K562 (cell line): ENCODE measurements around the gene CMIP. TPM values are rescaled to one million over a fixed set of nuclear protein-coding genes. Genes with fewer than 3 reads are reported as not detected.
A peak's percentile ranks its signal among the peaks of the same experiment; 100 is the strongest.

ENCODE experiments used
- ATF3 ChIP-seq, 2 experiments: fragments of 450-650 bp in 1 of 2; sonication (generic) in 1 of 2; formaldehyde crosslinking in 1 of 2; IDR thresholded peaks in 1 of 2; conservative IDR thresholded peaks in 1 of 2; 2 replicates each; pipeline versions ENCODE4 v1.6.1 to v1.8.1; 2016 to 2023; ENCODE audit warnings: mild to moderate bottlenecking in 2 of 2, moderate library complexity in 2 of 2, inconsistent platforms in 1 of 2, missing genetic modification reagents in 1 of 2
- CREM ChIP-seq: IDR thresholded peaks from 2 replicates; pipeline ENCODE4 v1.6.1; 2014; ENCODE audit warnings: antibody characterized with exemption, low read depth
- EP400 ChIP-seq: fragments of 450-650 bp; IDR thresholded peaks from 2 replicates; pipeline ENCODE4 v1.6.1; 2017; ENCODE audit warnings: antibody characterized with exemption, mild to moderate bottlenecking, moderate library complexity
- ETV1 ChIP-seq: fragments of 450-650 bp; conservative IDR thresholded peaks from 2 replicates; pipeline ENCODE4 v1.6.1; 2016; ENCODE audit warnings: missing genetic modification characterization, control low read depth, low read depth, missing compliant biosample characterization
- FIP1L1 ChIP-seq: fragments of 200-400 bp; formaldehyde crosslinking; IDR thresholded peaks from 2 replicates; pipeline ENCODE4 v1.6.1; 2018; ENCODE audit warnings: mild to moderate bottlenecking, low read depth, low read length; ENCODE audit not compliant: poor library complexity, severe bottlenecking
- ID3 ChIP-seq, 2 experiments: fragments of 250-450 bp in 1 of 2; fragments of 450-650 bp in 1 of 2; sonication (Bioruptor Pico) in 1 of 2; IDR thresholded peaks; 2 replicates each; pipeline versions ENCODE4 v1.6.1 to v1.8.0; 2016 to 2021; ENCODE audit warnings: mild to moderate bottlenecking in 2 of 2, moderate library complexity in 2 of 2, missing compliant biosample characterization in 1 of 2, missing genetic modification characterization in 1 of 2
- MAFG ChIP-seq: fragments of 450-650 bp; conservative IDR thresholded peaks from 2 replicates; pipeline ENCODE4 v1.6.1; 2016; ENCODE audit warnings: missing genetic modification characterization, missing compliant biosample characterization
- POLR2B ChIP-seq: fragments of 450-650 bp; IDR thresholded peaks from 2 replicates; pipeline ENCODE4 v1.6.1; 2018; ENCODE audit warnings: low read depth; ENCODE audit not compliant: partially characterized antibody
- POLR2G ChIP-seq: fragments of 200-400 bp; formaldehyde crosslinking; IDR thresholded peaks from 2 replicates; pipeline ENCODE4 v1.6.1; 2017; ENCODE audit warnings: low read depth, mild to moderate bottlenecking, antibody characterized with exemption, low read length, moderate library complexity
- PREB ChIP-seq: sonication (generic); formaldehyde crosslinking; IDR thresholded peaks from 2 replicates; pipeline ENCODE4 v1.8.1; 2023; ENCODE audit warnings: mild to moderate bottlenecking, missing genetic modification reagents
- PTTG1 ChIP-seq: fragments of 450-650 bp; IDR thresholded peaks from 2 replicates; pipeline ENCODE4 v1.6.1; 2016; ENCODE audit warnings: low read depth, mild to moderate bottlenecking, missing genetic modification characterization, missing compliant biosample characterization
- STAT6 ChIP-seq: sonication (generic); formaldehyde crosslinking; IDR thresholded peaks from 2 replicates; pipeline ENCODE4 v1.8.1; 2023; ENCODE audit warnings: mild to moderate bottlenecking, missing genetic modification reagents
- TCF7L2 ChIP-seq: fragments of 150-350 bp; IDR thresholded peaks from 2 replicates; pipeline ENCODE4 v1.6.1; 2016; ENCODE audit warnings: low read depth, mild to moderate bottlenecking, low read length, moderate library complexity
- ZNF408 ChIP-seq: fragments of 250-450 bp; sonication (Bioruptor Pico); IDR thresholded peaks from 2 replicates; pipeline ENCODE4 v1.4.0; 2020; ENCODE audit warnings: low read depth, mild to moderate bottlenecking, moderate library complexity
- ZNF449 ChIP-seq: fragments of 250-450 bp; sonication (Bioruptor Pico); IDR thresholded peaks from 2 replicates; pipeline ENCODE4 v1.8.0; 2022; ENCODE audit warnings: moderate library complexity, mild to moderate bottlenecking, inconsistent platforms
- ZNF507 ChIP-seq: conservative IDR thresholded peaks from 2 replicates; pipeline ENCODE4 v1.6.1; 2017; ENCODE audit warnings: missing genetic modification characterization, missing compliant biosample characterization
- ZNF584 ChIP-seq: fragments of 200-800 bp; sonication (Bioruptor generic); IDR thresholded peaks from 2 replicates; pipeline ENCODE4 v1.6.1; 2016; ENCODE audit warnings: low read depth, mild to moderate bottlenecking, missing genetic modification characterization, missing compliant biosample characterization
- polyA plus RNA-seq, 8 experiments: library from polyadenylated mRNA; depleted of rRNA in 4 of 8; stranded (reverse) in 5 of 8; unstranded in 3 of 8; fragments of >200 nt; fragmentation: Nextera tagmentation in 2 of 8; fragmentation: Illumina TruSeq in 1 of 8; extraction: Ambion mirVana in 2 of 8; extraction: Trizol in 1 of 8; gene quantifications; 2 replicates each; pipeline versions ENCODE4 v1.2.1 to v1.2.3, GENCODE V29; 2011 to 2014; ENCODE audit warnings: inconsistent platforms in 1 of 8, missing spikeins in 1 of 8
- total RNA-seq, 7 experiments: library from RNA; depleted of rRNA in 6 of 7; stranded (reverse); fragments of >200 nt in 6 of 7; fragmentation: Illumina TruSeq in 2 of 7; extraction: Trizol in 2 of 7; gene quantifications; 2 replicates each; pipeline versions ENCODE4 v1.2.1 to v1.2.3, GENCODE V29; 2011 to 2021; ENCODE audit warnings: low replicate concordance in 1 of 7

CMIP gene
- total and polyA plus RNA-seq, 9 of the 15 experiments (the other 6 are each of a cell fraction or from before 2014, with no cell fraction given) = 0.94 to 82.5 (median 10.3) TPM

- TF ChIP-seq POLR2G (peak; percentile 40; the same call in 1 of the 2 replicates), ATF3 (IDR thresholded peaks at IDR 0.05) (peak; percentile 98), ATF3 (CRISPR knock-in tag; conservative IDR thresholded peaks at IDR 0.05) (peak; percentile 81), PREB (CRISPR knock-in tag) (no peak), ZNF449 (CRISPR knock-in tag) (0 out of 2 replicates have a peak, but pooled peaks have one; percentile 53), EP400 (peak; percentile 61), ZNF507 (tag) (no peak), ID3 (CRISPR knock-in tag; IDR thresholded peaks at IDR 0.05) (no peak), ID3 (tag; IDR thresholded peaks at IDR 0.05) (peak; percentile 42; the same call in 1 of the 2 replicates), MAFG (tag) (peak; percentile 87), STAT6 (CRISPR knock-in tag) (no peak), TCF7L2 (peak; percentile 76), POLR2B (no peak), ETV1 (tag) (0 out of 2 replicates have a peak, but pooled peaks have one; percentile 7), PTTG1 (tag) (0 out of 2 replicates have a peak, but pooled peaks have one; percentile 43), FIP1L1 (no peak), ZNF408 (CRISPR knock-in tag) (no peak), ZNF584 (CRISPR knock-in tag) (no peak; the same call in none of the 2 replicates), CREM (peak; percentile 46; the same call in 1 of the 2 replicates)
Measured at GRCh38 chr16:81457326-81458133, 12.9 kb downstream of the CMIP start (continued).
